Stimulated activated naive CD8-positive, alpha-beta T cell treated with anti-CD3 and anti-CD28 coated beads, Interleukin-15, Interleukin-2, amounts not matched to agents 100 U/mL and 50 U/mL, for 24 hours (primary cell): ENCODE results near the gene PCNX1.
"Not testable (repeated sequence)": the region's sequence is repeated elsewhere in the genome, so short reads cannot be mapped to it uniquely, and the experiment has no call there.

Source experiments
- ATAC-seq: fragments of 150-1000 bp; cut with Tn5 transposase; one replicate; pipeline ENCODE4 v1.10.0; 2021
- DNase-seq: peaks from one replicate; pipeline ENCODE4 v3.0.0; 2021

Gene PCNX1

DNA sequence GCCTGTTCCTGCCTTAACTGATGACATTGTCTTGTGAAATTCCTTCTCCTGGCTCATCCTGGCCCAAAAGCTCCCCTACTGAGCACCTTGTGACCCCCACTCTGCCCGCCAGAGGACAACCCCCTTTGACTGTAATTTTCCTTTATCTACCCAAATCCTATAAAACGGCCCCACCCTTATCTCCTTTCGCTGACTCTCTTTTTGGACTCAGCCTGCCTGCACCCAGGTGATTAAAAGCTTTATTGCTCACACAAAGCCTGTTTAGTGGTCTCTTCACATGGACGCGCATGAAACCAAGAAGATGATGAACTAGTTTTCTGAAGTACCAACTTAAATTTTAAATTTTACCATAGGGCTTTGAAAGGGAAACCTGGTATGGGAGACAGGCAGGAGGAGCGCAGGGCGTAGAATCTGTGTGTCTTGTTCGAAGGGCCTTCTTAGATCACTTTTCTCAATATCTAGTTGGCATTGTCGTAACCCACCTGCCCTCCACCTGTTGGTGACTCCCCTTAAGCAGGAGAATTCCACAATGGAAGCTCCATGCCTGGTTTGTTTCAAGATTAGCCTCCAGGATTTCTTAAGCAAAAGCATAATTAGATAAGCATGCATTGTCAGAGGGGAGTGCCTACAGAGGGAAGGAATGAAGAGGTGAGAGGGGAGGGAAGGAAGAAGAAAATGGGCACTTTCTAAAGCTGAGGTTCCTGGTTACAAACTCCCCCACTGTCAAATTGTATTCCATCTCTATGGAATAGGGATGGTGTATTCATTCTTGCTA is 222.6 kb downstream of the PCNX1 start:
- DNase-seq, ATAC-seq: not testable (repeated sequence)

DNA sequence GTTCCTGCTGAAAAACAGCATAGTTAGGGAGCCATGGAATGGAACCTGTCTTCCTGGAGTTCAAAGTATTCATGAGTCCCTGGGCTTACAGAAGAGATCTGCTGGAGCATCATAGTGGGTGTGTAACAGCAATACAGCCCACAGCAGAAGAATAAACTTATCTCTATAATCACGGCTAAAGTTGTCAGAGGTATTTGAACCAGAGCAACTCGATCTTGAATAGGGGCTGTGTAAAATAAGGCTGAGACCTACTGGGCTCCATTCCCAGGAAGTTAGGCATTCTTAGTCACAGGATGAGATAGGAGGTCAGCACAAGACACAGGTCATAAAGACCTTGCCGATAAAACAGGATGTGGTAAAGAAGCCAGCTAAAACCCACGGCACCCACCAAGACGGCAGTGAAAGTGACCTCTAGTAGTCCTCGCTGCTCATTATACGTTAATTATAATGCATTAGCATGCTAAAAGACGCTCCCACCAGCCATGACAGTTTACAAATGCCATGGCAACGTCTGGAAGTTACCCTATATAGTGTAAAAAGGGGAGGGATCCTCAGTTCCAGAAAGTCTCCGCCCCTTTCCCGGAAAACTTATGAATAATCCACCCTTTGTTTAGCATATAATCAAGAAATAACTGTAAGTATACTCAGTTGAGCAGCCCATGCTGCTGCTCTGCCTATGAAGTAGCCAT is 223.4 kb downstream of the PCNX1 start:
- ATAC-seq (peak; percentile 61), DNase-seq (peak; percentile 15)

DNA sequence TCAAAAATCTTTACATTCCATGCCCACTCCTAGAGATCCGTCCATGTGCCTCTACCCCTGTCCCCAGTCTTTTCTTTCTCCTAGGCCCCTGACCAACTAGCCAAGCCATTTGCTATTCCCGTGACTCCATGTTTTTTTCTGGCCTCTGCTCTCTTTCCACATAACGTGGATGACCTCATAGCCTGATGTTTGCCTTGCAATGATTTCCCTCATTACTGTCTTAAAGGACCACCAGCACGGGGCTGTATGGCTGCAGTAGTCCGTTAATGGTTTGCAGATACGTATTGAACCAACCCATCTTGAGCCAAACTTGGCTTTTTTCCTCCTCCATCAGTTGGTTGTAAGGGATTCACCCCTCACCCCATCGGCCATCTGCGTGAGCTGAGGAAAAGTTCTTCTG is 226.0 kb downstream of the PCNX1 start:
- no peak for DNase-seq
- ATAC-seq, result no peak

DNA sequence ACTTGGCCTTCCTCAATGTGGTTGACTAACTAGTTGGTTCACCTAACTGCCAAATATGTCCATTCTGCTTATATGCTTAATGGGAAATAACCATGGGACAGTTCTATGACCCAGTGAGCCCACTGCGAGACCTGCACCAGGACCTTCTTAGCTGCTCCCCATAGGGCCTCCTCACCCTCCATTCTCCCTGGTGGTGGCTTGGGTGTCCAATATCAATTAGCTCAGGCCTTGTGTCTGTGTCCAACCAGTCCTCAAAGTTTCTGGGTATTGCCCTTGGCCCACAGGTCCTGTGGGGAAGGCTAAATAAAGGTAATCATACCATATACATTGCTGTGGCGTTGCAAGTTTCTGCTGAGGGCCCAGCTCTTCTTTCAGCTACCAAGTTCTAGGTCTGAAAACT is 228.2 kb downstream of the PCNX1 start:
- DNase-seq, result no peak
- no peak for ATAC-seq

DNA sequence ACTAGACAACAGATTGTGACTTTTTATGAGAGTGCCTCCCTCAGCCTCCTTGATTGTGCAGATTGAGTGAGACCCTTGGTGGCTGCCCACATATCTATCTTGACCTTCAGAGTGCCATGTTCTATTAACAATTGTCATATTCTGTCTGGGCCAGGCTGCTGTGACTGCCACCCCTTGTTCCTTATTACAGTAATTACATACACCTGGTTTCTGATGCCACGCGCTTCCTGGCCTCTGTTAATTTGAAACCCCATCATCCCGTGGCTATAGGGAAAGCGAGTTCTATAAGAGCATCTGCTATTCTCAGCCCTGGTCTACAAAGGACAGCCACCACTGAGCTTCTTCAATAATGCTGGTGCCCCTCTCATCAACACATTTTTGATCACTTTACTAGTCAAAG is 228.7 kb downstream of the PCNX1 start:
- ATAC-seq (no peak), DNase-seq (no peak)

DNA sequence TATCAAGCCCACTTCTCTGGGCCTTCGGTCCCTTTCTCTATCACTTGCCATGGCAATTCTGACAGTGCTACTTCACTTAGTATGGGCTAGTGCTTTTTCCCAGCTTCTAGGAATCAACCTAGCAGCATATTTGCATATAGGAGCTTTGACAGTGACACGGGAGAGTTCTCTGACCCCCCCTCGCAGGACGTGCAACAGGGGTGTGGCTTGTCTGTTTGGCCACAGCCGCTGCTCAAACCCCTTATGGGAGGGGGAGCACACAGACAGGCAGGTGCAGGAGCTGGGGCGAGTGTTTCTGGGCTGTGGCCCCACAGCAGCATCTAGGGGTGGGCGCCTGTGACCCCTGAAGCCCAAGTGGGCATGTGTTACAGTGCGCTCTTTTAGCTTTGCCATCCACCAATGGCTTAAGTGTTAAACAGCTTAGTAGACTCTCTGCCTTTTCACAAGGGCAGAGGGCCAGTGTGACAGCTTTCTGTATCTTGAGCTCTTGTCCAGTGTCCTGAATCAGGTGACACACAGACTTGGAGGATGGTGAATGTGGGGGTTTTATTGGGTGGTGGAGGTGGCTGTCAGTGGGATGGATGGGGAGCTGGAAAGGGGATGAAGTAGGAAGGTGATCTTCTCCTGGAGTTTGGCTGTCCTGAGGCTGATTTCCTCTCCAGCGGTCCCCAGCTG is 229.3 kb downstream of the PCNX1 start:
- ATAC-seq (no peak), DNase-seq (no peak)

DNA sequence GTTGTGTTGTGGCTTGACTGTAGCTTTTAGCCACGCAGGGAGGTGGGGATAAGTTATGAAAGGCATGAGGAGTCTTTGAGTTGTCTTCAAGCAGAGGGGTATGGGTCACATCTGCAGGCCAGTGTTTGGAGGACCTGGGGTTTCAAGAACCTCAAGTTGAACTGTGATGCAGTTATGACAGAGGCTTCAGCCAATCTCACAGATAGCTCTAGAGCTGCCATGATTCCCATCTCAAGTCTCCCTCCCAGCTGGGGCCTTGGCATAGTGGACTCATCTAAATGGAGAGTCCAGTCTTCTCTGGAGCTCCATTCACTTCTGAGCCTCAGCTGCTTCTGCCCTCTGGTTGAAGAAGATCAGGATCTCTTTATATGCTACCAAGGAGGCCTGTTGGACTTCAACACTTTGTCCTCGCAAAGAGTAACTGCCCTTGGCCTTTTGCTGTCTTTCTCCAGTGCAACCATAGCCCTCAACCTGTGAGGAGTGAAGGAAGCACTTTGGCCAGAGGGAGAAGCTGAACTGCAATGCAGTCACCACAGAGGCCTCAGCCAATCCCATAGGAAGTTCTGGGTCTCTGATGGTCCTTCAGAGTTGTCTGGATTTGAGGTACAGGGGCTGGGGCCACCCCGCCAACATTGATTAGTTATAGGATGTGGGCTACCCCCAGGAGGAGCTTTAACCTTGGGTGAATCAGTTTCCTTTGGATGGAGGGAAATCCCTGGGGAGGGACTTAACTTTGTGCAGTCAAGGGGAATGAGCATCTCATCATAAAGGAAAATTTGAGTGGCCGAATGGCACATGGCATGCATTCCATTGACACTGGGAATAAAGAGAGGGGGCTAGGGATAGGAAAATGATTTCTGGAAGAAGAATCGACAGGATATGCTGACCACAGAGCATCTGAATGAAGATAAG is 230.5 kb downstream of the PCNX1 start:
- no peak for ATAC-seq
- no peak for DNase-seq

DNA sequence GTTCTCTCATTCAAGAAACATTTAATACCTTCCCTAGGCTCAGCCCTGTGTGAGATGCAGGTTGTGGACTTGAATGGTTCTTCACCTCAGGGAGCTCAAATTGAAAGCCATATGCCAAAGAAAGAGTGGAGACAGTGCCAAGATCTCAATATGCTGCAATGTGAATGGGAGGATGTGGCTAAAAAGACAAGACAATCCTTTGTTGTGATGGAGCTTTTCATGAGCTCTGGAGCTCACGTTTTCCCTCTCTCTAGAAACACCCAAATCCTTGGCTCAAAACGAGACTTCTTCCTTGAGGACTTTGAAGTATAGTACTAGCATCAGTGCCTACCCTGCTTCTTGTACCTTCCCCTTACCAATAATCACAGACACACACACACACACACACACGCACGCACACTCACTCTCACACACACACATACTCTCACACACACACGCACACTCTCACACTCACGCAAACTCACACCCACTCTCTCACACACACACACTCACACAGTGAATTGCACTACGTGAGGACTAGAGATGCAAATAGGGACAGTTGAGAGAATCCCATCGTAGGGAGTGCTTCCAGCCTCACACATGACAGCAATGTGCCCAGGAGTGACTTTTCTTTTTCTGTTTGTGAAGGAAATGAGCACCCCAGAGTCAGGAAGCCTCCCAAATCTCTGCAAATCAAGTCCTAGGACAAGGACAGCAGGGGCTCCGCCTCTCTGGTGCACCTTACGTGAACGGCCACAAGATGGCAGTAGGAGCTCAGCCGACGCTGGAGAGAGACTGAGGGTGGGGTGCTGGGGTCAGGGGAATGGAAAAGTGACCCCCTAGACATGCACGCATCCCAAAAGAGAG is 231.4 kb downstream of the PCNX1 start:
- no peak for ATAC-seq
- DNase-seq, result peak; percentile 70

DNA sequence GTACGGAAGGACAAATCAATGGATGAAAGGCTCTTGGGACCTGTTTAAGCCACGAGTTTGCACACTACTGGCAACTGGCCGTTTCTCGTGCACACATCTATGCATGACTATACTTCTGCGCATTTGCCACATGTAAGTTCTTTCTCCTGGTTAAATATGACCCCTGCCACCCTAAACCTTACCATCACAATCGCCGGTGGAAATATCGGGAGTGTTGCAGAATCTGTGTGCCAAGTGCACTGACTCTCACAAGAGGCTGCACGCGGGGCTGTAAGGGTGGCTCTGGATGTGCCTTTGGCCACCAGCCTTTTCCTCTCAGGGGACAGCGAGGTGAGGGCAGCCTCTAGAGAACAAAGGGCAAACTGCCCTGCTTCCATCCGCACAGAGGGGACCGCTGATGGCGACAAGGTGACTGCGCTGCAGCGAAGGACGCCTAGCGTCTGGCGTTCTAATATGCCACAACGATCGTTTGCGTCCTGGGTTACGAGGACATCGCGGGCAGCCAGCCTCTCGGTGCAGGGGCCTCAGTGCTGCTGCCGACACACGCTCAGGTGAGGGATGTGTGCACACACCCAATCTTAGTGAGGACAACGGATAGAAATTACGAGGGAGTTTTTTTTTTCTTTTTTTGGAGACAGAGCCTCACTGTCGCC is 232.2 kb downstream of the PCNX1 start:
- ATAC-seq (no peak), DNase-seq (no peak)

DNA sequence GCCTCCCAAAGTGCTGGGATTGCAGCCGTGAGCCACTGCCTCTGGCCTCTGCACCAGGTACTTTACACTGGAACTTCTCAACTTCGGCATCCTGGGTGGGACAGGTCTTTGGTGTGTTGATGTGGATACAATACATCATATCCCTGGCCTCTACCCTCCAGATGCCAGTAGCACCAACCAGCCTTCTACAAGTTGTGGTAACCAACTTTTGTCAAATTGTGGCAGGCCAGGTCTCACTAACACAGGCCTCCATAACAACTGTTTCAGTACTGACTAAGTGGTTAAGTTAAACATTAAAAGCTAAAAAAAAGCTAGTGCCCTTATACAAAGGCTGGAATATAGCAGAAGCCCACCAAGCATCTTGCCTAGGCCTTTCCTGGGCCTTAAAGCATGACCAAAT is 232.9 kb downstream of the PCNX1 start:
- no peak for DNase-seq
- no peak for ATAC-seq

DNA sequence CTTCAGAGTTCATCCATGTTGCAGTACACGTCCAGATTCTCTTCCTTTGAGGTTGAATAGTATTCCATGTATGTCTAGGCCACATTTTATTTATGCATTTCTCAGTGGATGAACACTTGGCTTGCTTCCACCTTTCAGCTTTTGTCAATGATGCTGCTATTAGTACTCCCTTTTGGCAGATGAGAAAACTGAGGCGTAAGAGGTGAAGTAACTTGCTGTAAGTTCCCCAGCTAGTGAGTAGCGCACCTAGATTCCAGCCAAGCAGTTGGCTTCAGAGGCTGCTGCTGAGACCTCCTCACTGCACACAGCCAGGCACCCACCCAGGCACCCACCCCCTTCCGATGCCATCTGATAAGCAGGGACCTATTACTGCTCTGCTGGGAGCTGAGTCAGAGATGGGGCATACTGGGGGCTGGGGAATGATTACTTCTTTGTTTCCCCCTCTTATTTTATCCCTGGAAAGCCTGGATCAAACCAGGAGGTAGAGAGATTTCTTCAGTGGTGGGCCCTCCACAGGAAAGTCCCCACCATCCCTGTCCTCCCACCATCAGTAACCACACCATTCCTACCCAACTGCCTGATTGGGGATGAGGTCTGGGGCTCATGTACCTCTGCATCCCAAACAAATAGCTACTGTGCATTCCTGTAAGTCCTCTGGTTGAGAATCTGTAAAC is 234.6 kb downstream of the PCNX1 start:
- ATAC-seq, result no peak
- peak; percentile 36 for DNase-seq

DNA sequence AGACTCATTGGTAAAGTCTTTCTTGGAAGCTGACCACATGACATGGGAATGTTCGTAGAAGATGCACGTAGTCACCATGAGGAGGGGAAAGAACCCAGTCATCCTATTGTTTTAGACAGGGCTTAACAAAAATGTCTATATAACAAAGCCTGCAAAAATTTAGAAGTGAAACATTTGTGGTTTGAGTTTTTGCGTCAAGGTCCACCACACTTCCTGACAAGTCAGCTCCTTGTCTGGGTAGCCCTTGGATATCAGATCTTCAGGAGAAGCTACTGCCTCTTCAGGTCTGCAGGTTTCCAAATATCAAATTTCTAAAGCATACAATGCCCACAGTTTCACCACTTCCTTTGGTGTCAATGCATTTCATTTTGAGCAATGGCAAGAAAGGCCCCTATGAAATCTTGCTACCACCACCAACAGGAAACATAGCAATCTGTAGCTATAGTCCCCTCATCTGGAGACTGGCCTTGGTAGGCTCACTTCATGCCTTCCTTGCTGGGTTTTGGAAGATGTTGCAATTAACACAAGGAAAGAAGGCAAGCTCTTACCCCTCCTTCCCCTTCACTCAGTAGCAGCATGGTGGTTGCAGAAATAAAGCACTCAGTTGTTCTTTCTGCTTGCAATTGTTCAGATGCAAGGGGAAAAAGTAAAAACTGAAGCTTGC is 235.2 kb downstream of the PCNX1 start:
- DNase-seq (peak; percentile 41), ATAC-seq (peak; percentile 64)

DNA sequence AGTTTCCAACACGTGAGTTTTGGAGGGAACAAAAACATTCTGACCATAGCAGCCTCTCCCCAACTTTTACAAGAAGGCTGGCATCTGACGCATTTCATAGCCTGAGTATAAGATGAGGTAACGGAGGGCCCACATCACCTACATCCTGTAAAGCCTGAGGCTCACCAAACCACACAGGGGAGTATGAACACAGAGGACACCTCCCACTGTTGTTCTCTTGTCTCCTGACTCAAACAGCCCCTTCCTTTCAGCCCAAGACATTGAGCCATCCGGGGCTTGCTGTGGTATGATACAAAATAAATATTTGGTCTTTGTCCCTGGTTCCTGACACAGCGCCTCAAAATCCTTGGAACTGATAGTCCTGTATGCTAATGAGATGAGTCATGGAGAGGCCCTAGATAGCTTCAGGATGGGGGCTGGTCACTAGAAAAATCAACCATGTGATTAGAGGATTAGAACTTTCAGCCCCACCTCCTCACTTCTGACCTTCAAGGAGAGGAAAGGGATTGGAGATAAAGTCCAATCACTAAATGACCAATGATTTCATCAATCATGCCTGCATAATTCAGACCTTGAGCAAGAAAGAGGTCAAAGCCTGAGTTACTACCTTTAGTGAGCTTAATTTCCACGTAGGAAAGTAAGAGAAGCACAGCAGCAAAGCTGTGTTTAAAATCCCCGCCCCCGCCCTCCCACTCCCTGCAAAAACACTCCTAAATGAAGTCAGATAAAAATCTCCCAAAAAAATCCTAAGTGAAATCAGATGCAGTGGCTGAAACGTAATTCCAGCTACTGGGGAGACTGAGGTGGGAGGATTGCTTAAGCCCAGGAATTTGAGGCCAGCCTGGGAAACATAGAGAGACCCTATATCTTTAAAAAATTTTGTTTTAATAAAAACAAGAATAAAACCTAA is 236.4 kb downstream of the PCNX1 start:
- ATAC-seq (peak; percentile 89), DNase-seq (peak; percentile 52)

DNA sequence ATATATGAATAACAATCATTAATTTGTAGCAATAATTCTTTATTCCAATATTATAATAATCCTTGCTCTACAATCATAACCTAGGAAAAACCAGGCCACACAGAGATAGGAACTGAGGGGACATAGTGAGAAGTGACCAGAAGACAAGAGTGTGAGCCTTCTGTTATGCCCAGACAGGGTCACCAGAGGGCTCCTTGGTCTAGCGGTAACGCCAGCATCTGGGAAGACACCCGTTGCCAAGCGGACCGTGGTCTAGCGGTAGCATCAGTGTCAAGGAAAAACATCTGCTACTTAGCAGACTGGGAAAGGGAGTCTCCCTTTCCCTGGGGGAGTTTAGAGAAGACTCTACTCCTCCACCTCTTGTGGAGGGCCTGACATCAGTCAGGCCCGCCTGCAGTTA is 240.1 kb downstream of the PCNX1 start:
- not testable (repeated sequence) for DNase-seq, ATAC-seq

DNA sequence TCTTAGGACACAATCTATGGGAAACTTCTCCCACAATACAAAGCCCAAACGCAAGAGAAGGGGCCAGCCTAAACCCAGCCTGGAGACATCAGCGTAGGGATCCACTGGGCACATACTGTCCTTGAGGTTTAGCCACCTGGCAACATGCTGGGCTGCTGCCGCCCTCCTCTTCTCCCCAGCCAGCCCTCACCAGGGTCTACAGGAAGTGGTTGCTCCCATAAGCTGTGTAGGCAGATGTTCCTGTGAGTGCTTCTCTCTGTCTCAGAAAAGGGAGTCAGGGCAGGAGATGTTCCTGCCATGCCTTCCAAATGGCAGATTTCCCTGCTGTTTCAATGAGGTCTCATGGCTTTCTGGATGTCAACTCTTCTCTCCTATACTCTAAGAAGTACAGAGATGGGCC is 241.4 kb downstream of the PCNX1 start:
- no peak for DNase-seq
- peak; percentile 46 for ATAC-seq

DNA sequence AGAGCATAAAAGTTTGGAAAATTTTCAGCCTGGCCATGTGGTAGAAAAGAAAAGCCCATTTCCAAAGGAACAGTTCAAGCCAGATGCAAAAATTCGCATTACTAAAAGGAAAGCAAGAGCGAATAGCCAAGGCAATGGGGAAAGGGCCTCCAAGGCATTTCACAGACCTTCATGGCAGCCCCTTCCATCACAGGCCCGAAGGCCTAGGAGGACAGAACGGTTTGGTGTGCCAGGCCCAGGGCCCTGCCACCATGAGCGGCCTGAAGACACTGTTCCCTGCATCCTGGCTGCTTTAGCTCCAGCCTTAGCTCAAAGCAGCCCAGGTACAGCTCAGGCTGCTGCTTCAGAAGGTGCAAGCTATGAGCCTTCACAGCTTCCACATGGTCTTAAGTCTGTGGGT is 243.5 kb downstream of the PCNX1 start:
- ATAC-seq (no peak), DNase-seq (no peak)

DNA sequence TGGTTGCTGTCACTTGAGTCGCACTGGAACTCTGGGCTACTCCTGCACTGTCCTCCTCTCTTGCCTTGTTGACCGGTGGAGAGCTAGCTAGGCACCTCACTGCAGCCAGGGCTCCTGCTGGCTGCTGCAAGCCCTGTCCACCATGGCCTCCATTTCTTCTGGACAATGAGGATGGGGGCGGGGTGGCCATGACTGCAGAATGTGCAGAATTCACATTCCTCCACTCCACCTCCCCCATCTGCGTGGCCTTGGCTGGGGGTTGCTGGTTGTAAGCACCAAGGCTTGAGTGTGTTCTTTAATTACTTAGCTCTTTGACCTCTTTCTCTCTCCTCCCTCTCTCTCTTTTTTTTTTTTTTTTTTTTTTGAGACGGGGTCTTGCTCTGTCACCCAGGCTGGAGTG is 248.5 kb downstream of the PCNX1 start:
- ATAC-seq, result no peak
- DNase-seq, result no peak

DNA sequence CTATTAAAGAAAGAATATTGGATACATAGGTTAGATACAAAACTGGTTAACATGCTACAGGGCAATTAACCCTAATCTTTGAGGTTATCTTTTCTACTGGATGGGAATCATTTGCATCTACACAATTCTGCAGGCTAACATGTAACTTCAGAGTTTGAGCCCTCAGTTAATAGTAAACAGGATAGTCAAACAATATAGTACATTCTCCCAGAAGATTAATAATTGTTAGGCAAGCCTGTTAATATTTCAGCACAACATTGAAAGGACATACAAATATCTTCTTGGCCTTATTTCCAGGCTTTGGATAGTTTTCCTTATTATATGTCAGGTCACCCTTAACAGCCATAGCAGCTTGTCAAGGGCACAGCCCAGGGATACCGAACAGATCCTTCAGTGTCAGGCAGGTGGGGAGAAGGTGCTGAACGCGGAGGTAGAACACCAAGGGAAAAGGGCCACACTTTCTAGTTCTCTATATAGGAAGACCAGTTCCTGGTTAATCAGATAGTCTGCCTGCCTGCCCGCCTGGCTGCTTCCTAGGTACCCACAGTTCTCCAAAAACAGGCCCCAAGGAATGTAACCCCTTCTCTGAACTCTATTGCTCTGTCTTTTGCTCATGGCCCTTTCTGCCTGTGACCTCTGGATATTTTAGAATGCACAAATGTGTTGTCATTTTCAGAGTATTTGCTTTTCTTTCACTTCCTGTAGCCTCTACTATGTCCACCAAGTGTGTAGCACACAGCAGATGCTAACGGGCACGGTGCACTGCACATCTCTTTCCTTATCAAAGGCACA is 256.0 kb downstream of the PCNX1 start:
- ATAC-seq (no peak), DNase-seq (no peak)
